ENCODE results near the gene ATF7IP2.
"Not testable (repeated sequence)": the region's sequence is repeated elsewhere in the genome, so short reads cannot be mapped to it uniquely, and the experiment has no call there.

Gene ATF7IP2

GRCh38 chr16:10447289-10447688 lies 61.4 kb downstream of the ATF7IP2 start:
- Histone ChIP-seq H3K4me3 (ENCODE audit: insufficient read depth, low read length, poor library complexity, severe bottlenecking) (no peak overlapping the region), H2AFZ (ENCODE audit: low read depth, low read length, severe bottlenecking) (no peak overlapping the region), H3K4me2 (ENCODE audit: low read depth, low read length, poor library complexity, severe bottlenecking) (no peak overlapping the region), H3K9me3 (ENCODE audit: insufficient read depth, low read length) (peaks cover 21% of the 10 kb centered on the region), H4K20me1 (ENCODE audit: low read depth, low read length) (no peaks in the 10 kb centered on the region), H3K27me3 (ENCODE audit: low read length) (no peaks in the 10 kb centered on the region), H3K9ac (ENCODE audit: low read length) (no peak overlapping the region), H3F3A (ENCODE audit: insufficient read depth) (no peaks in the 10 kb centered on the region), H3K36me3 (ENCODE audit: low read length) (peaks cover 45% of the 10 kb centered on the region), H3K79me2 (ENCODE audit: insufficient read depth, low read length) (no peaks in the 10 kb centered on the region), H3K27ac (ENCODE audit: low read depth, low read length) (no peak overlapping the region), H3K9me2 (replicated peaks; ENCODE audit: insufficient read depth, low read length) (no peaks in the 10 kb centered on the region)
- no peak for TF ChIP-seq EZH2phosphoT487 (conservative IDR thresholded peaks at IDR 0.05; ENCODE audit: low read length)

GRCh38 chr16:10452208-10453158 lies 66.6 kb downstream of the ATF7IP2 start:
- not testable (repeated sequence) for H4K20me1 ChIP-seq (ENCODE audit: low read depth, low read length); H3K9me3 ChIP-seq (ENCODE audit: insufficient read depth, low read length); H3F3A ChIP-seq (ENCODE audit: insufficient read depth); H3K4me3 ChIP-seq (ENCODE audit: insufficient read depth, low read length, poor library complexity, severe bottlenecking); H3K79me2 ChIP-seq (ENCODE audit: insufficient read depth, low read length); H3K27me3 ChIP-seq (ENCODE audit: low read length); H3K4me2 ChIP-seq (ENCODE audit: low read depth, low read length, poor library complexity, severe bottlenecking); H2AFZ ChIP-seq (ENCODE audit: low read depth, low read length, severe bottlenecking); H3K36me3 ChIP-seq (ENCODE audit: low read length); H3K27ac ChIP-seq (ENCODE audit: low read depth, low read length); H3K9me2 ChIP-seq (replicated peaks; ENCODE audit: insufficient read depth, low read length); H3K9ac ChIP-seq (ENCODE audit: low read length)

- no peaks in the 10 kb centered on the region for H3K79me2 ChIP-seq (ENCODE audit: insufficient read depth, low read length)
- no peaks in the 10 kb centered on the region for H3K9me3 ChIP-seq (ENCODE audit: insufficient read depth, low read length)
- no peak overlapping the region for H3K4me3 ChIP-seq (ENCODE audit: insufficient read depth, low read length, poor library complexity, severe bottlenecking)
- peaks cover 6% of the 10 kb centered on the region; the same call in 1 of the 2 replicates for H3K36me3 ChIP-seq (ENCODE audit: low read length)
- no peaks in the 10 kb centered on the region for H3K27me3 ChIP-seq (ENCODE audit: low read length)
- H2AFZ ChIP-seq (ENCODE audit: low read depth, low read length, severe bottlenecking) = no peak overlapping the region
- H3K27ac ChIP-seq (ENCODE audit: low read depth, low read length) = no peak overlapping the region
- TF ChIP-seq CTCF (IDR thresholded peaks at IDR 0.05; ENCODE audit: insufficient read depth, low read length, poor library complexity, severe bottlenecking) = no peak
- TF ChIP-seq EZH2phosphoT487 (conservative IDR thresholded peaks at IDR 0.05; ENCODE audit: low read length) = no peak
- 0 out of 2 replicates have a peak, but pooled peaks cover 3% of the 10 kb centered on the region for H3F3A ChIP-seq (ENCODE audit: insufficient read depth)
- H4K20me1 ChIP-seq (ENCODE audit: low read depth, low read length) = no peaks in the 10 kb centered on the region
- H3K9ac ChIP-seq (ENCODE audit: low read length) = no peak overlapping the region
- no peaks in the 10 kb centered on the region for H3K9me2 ChIP-seq (replicated peaks; ENCODE audit: insufficient read depth, low read length)
- no peak overlapping the region for H3K4me2 ChIP-seq (ENCODE audit: low read depth, low read length, poor library complexity, severe bottlenecking)
Measured at GRCh38 chr16:10453159-10453510, 67.3 kb downstream of the ATF7IP2 start.

GRCh38 chr16:10465821-10466220 lies 80.0 kb downstream of the ATF7IP2 start:
- TF ChIP-seq CTCF (IDR thresholded peaks at IDR 0.05; ENCODE audit: insufficient read depth, low read length, poor library complexity, severe bottlenecking) (no peak), EZH2phosphoT487 (conservative IDR thresholded peaks at IDR 0.05; ENCODE audit: low read length) (no peak)
- no peak overlapping the region for H3K9ac ChIP-seq (ENCODE audit: low read length)
- no peaks in the 10 kb centered on the region for H3K36me3 ChIP-seq (ENCODE audit: low read length)
- H3K9me2 ChIP-seq (replicated peaks; ENCODE audit: insufficient read depth, low read length) = no peaks in the 10 kb centered on the region
- H3K4me2 ChIP-seq (ENCODE audit: low read depth, low read length, poor library complexity, severe bottlenecking) = no peak overlapping the region
- H4K20me1 ChIP-seq (ENCODE audit: low read depth, low read length) = no peaks in the 10 kb centered on the region
- no peaks in the 10 kb centered on the region for H3F3A ChIP-seq (ENCODE audit: insufficient read depth)
- no peaks in the 10 kb centered on the region for H3K79me2 ChIP-seq (ENCODE audit: insufficient read depth, low read length)
- H3K27ac ChIP-seq (ENCODE audit: low read depth, low read length) = no peak overlapping the region
- H3K27me3 ChIP-seq (ENCODE audit: low read length) = no peaks in the 10 kb centered on the region
- H2AFZ ChIP-seq (ENCODE audit: low read depth, low read length, severe bottlenecking) = no peak overlapping the region
- no peak overlapping the region for H3K4me3 ChIP-seq (ENCODE audit: insufficient read depth, low read length, poor library complexity, severe bottlenecking)
- H3K9me3 ChIP-seq (ENCODE audit: insufficient read depth, low read length) = no peaks in the 10 kb centered on the region

Measured in SU-DHL-6 (cell line).